OCI-LY3 (cell line): ENCODE results near the gene IRX4.

Experiments
- CTCF ChIP-seq: fragments of 200-600, 300-600 bp; sonication (generic); IDR thresholded peaks from 2 replicates; pipeline ENCODE4 v1.5.1; 2014; ENCODE audit warnings: antibody characterized with exemption, low read length, low read depth
- EZH2phosphoT487 ChIP-seq: fragments of 200-600 bp; shearing (Covaris generic); IDR thresholded peaks from 2 replicates; pipeline ENCODE4 v1.6.1; 2018; ENCODE audit warnings: antibody characterized with exemption, mixed run types, low read depth

GRCh38 chr5:1909346-1909985 is 26.7 kb upstream of the IRX4 start:
- TF ChIP-seq CTCF (no peak), EZH2phosphoT487 (no peak)
